Testis (tissue), 2 donors: ENCODE results near the gene DNAH9.

ENCODE experiments used
- CTCF ChIP-seq, 3 experiments: fragments of 450-650 bp in 2 of 3; fragments of 200-600 bp in 1 of 3; sonication (generic) in 1 of 3; IDR thresholded peaks; one replicate each; pipeline ENCODE4 v1.5.1; 2016 to 2019; ENCODE audit warnings: antibody characterized with exemption in 3 of 3, mild to moderate bottlenecking in 2 of 3, moderate library complexity in 1 of 3
- POLR2A ChIP-seq: fragments of 450-650 bp; IDR thresholded peaks from one replicate; pipeline ENCODE4 v1.6.1; 2017; ENCODE audit warnings: antibody characterized with exemption, mild to moderate bottlenecking, moderate library complexity

GRCh38 chr17:11840831-11841230, 242.6 kb downstream of the DNAH9 start:
- TF ChIP-seq CTCF (IDR thresholded peaks at IDR 0.05), result no peak
- no peak for TF ChIP-seq POLR2A
